Renal cortex interstitium (tissue), 11 donors: ENCODE measurements around the gene CSTPP1. TPM values are rescaled to one million over a fixed set of nuclear protein-coding genes. Genes with fewer than 3 reads are reported as not detected.
"Not testable (repeated sequence)": the region's sequence is repeated elsewhere in the genome, so short reads cannot be mapped to it uniquely, and the experiment has no call there.

Experiments
- DNase-seq, 11 donors: peaks; one replicate each; pipeline ENCODE4 v3.0.0-alpha.2; 2013; ENCODE audit warnings: low read depth in 9 of 11, low spot score in 4 of 11; ENCODE audit errors: extremely low read depth in 1 of 11
- polyA plus RNA-seq, 3 donors: library from polyadenylated mRNA; unstranded; fragments of 120-200 nt; gene quantifications; one replicate each; pipeline ENCODE4 v1.2.1, GENCODE V29; 2013; ENCODE audit not compliant: insufficient read length in 3 of 3

The CSTPP1 gene
- polyA plus RNA-seq, 3 donors: 52.7 to 58.9 (median 53.7) TPM

DNA sequence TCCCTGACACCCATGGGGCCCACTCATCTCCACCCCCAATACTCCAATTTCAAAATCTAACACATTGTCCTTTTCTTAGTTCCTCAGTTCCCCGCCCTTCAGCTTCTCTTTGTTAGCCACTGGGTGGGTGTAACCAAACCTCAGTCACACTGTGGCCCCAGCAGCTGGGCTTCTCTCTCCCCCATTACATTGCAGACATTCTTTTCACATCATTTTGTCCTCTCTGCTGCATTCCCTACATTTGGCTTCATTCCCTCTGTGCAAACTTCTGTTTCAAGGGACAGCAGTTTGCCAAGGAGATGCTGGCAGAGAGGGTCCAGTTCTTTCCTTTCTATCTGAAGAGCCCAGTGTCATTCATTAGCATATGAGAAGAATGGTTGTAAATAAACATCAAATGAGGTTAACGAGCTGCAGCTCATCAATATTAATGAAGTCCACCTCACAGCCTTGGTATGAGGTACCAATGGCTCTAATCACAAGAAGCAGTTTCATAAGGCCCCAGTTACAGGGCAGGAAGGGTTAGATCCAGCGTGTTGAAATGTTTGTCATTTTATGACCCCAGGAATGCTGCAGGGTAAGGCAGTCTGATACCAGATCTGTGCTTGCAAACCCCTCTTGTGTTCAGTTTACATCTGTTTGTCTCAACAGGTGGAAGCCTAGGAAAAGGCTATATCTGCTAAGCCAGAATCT is 167.8 kb downstream of the CSTPP1 start:
- DNase-seq: no peak

GRCh38 chr11:47105541-47105940 is 169.0 kb downstream of the CSTPP1 start:
- DNase-seq: no peak

DNA sequence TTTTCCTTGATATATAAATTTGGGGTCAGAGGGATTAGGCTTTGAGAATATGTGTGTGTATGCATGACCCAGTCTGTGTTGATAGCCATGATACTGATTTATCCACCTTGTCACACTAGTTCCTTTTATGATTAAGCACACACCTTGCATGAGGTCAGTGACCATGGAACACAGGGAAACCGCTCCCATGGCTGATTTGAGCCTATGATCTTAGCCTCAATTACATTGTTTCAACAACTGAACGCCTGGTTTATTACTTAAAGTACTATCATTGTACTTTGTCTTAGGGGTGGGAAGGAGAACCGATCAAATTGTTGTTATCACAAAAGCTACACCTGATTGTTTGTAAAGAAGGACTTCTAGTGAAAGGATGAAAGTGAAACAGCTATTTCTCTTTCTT is 169.4 kb downstream of the CSTPP1 start:
- DNase-seq: no peak

DNA sequence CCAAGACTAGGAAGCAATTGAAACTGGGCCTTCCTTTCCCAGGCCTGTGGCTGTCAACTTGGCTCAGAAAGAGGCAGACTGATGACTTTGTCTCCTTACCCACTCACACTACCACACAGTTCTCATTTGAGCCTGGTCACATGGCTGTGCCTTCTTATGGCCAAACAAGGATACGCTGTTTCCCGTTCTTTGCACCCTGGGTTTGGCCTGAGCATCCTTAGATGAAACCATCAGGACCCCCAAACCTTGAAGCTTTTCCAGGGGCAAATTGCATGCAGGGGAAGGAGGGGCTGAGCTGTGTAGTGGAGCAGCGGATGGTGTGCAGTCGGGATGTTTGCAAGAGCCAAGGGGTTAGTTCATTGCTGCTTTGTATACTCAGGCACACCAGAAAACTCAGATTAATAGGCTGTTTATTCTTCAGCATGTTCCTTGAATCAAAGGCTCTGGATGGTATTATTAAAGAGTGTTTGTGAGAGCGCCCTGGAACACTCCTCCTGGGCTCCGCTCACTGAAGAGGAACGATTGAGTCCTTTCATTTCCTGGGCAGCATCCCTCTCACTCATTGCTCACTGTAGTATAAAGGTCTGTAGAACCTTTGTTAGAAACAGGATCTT is 170.3 kb downstream of the CSTPP1 start:
- no peak for DNase-seq

DNA sequence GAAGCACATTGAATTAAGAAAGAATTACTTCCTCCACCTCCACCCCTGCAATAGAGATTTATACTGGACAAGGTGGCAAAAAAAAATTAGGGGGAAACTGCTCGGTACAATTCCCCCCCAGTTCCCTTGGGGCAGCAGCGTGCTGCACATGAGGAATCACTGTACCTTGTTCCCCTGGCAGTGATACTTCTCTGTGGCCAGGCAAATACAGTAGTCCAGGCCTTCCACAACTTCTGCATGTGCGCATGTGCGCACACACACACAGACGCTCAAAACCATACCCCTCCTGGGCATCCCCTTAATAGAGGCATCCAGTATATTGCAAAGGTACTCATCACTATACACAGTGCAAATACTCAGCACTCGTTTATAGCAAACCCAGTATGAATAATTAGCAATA is 171.2 kb downstream of the CSTPP1 start:
- no peak for DNase-seq

- DNase-seq: no peak
Observed at GRCh38 chr11:47108214-47108613, 171.7 kb downstream of the CSTPP1 start.

DNA sequence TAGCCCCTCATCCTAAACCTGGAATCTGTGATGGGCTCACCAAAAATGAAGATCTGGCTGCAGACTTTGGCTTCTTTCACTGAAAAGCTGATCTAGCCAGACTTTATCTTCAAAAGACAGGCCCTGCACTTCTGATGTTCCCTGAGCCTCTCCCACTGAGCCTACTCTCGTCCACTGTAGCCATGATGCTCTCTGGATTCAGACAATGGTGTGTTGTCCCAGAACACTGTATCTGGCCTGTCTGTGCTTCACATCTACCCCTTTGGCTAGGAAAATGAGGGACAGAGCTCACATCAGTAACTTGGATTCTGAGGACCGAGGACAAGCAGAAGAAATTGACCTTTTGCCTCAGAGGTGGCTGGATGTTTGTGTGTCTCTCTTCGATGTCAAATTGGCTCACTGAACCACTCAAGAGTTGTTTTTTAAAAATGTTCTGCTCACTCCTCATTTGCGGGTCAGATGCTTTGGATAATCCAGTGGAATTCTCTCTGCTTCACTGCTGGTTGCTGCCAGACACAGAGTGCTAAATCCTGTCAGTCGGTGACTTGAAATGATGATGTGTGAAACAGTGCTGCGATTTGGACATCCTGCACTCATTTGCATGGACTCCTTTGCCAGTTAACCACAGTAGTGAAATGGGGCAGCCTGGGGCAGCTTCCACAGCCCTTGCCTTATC is 172.6 kb downstream of the CSTPP1 start:
- DNase-seq: no peak

- no peak for DNase-seq
Observed at GRCh38 chr11:47109727-47110246, 173.2 kb downstream of the CSTPP1 start.

DNA sequence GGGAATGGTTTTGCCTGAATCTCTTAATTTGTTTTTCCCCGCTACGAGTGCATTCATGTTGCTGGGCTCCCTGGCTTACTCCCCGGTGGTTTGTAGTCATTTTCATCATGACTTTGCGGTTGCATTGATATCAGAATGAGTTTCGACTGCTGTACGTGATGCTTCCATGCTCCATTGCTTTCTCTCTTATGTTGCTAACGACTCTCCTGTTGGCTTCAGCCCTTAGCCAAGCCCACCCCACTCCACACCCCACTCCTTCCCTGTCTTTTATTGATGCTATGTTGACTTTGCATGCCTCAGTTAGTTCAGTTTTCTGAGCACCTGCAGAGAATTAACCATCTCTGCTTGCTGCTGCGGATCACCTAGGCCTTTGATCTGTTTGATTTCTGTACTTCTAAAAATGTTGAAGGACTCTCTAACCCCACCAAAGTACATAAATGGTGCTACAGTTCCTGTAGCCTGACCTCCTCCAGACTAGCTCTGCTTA is 174.8 kb downstream of the CSTPP1 start:
- no peak for DNase-seq

DNA sequence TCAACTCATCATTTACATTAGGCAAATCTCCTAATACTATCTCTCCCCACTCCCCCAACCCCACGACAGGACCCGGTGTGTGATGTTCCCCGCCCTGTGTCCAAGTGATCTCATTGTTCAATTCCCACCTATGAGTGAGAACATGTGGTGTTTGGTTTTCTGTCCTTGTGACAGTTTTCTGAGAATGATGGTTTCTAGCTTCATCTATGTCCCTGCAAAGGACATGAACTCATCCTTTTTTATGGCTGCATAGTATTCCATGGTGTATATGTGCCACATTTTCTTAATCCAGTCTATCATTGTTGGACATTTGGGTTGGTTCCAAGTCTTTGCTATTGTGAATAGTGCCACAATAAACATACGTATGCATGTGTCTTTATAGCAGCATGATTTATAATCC is 176.4 kb downstream of the CSTPP1 start:
- DNase-seq: not testable (repeated sequence)

DNA sequence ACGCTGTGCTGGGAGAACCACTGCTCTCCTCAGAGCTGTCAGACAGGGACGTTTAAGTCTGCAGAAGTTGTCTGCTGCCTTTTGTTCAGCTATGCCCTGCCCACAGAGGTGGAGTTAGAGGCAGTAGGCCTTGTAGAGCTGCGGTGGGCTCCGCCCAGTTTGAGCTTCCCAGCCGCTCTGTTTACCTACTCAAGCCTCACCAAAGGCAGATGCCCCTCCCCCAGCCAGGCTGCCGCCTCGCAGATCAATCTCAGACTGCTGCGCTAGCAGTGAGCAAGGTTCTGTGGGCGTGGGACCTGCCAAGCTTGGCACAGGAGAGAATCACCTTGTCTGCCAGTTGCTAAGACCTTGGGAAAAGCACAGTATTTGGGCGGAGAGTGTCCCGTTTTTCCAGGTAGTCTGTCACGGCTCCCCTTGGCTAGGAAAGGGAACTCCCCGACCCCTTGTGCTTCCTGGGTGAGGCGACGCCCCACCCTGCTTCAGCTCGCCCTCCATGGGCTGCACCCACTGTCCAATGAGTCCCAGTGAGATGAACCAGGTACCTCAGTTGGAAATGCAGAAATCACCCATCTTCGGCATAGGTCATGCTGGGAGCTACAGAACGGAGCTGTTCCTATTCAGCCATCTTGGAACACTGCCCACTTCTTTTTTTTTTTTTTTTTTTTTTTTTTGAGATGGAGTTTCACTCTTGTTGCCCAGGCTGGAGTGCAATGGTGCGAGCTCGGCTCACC is 182.6 kb downstream of the CSTPP1 start:
- DNase-seq: not testable (repeated sequence)

- no peak for DNase-seq
Observed at GRCh38 chr11:47121056-47121455, 184.5 kb downstream of the CSTPP1 start.

GRCh38 chr11:47121731-47122130 is 185.2 kb downstream of the CSTPP1 start:
- no peak for DNase-seq

DNA sequence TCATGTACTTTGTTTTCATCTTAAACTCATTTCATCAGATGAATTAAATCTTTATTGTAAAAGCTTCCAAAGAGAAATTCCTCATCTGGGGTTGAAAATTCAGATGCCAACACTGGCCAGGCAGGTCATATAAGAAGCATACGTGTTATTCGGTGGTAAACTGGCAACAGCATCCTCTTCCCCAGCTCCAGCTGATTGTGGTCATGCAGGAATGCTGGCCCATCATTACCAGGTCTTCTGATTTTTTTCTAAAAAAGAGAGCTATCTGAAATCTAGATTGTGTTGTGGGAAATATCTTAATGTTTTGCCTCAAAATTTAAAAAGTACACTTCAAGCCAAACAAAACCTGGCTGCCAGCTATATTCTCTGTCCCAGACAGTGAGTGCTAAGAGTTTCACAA is 186.5 kb downstream of the CSTPP1 start:
- no peak for DNase-seq

- DNase-seq: no peak
Observed at GRCh38 chr11:47124675-47125074, 188.1 kb downstream of the CSTPP1 start.

- DNase-seq: no peak
Observed at GRCh38 chr11:47125083-47125482, 188.5 kb downstream of the CSTPP1 start.

- DNase-seq: no peak
Observed at GRCh38 chr11:47127213-47127612, 190.7 kb downstream of the CSTPP1 start.

DNA sequence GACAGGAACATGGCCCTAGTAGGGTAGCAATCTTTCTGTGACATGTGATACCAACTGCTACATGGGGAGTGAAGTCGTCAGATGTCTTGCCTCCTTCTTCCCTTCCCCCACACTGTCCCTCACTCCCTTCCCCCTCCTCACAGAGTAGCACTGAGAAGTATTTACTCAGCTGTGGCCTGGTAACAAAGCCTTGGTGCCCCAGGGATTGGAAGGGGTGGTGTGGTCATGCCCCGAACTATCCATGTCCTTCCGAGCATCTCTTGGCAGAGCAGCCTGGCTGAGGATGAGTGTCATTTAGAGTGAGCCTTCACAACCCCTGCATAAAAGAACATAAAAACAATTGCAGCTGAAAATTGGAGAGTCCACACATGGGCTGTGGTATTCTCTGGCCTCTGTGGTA is 194.0 kb downstream of the CSTPP1 start:
- no peak for DNase-seq

DNA sequence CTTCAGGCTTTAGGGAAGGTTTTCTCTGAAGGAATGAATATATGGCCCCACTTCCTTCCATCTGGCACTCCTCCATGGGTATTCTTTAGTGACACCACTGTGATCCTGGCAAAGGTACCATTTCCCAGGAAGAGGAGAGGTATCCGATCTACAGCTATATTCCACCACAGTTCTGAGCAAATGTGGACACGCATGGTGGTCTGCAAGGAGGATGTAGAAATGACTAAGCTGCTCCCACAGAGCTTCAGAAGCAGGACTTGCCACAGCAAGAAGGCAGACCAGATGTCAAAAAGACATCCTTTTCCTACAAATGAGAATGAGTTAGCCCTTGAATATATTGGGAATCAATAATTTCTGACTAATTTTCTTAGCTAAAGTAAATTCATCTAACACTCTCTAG is 194.6 kb downstream of the CSTPP1 start:
- DNase-seq: no peak
